ENCODE data around the gene SNX30. TPM values are rescaled to one million over a fixed set of nuclear protein-coding genes. Genes with fewer than 3 reads are reported as not detected.

Gene SNX30
- total RNA-seq, 2 experiments from 2014 or later, result 4.1 to 4.6 TPM

- peak overlapping the region; percentile 12 for H3K4me3 Mint-ChIP-seq
- CTCF ChIA-PET, result no interaction called here
These were observed 4.0 kb downstream of the SNX30 start for GRCh38 chr9:112754578-112754977.

GRCh38 chr9:112755016-112755427, 4.5 kb downstream of the SNX30 start:
- peak overlapping the region; percentile 48 for H3K27ac Mint-ChIP-seq
- H3K9me3 Mint-ChIP-seq, result no peaks in the 10 kb centered on the region
- DNase-seq, result no peak
- intact Hi-C loops (cut with micrococcal nuclease), result loop anchor here (10.0 kb wide), 2 partner anchors 860 to 1120 kb away; partner anchors contain the start of genes DNAJC25 and UGCG
- no peaks in the 10 kb centered on the region for H3K36me3 Mint-ChIP-seq (ENCODE audit: low read depth)
- H3K4me3 Mint-ChIP-seq, result peak overlapping the region; percentile 12
- CTCF ChIA-PET, result no interaction called here
- H3K4me1 Mint-ChIP-seq (ENCODE audit: low read depth), result peaks cover 65% of the 10 kb centered on the region
- H3K27me3 Mint-ChIP-seq (ENCODE audit: low read depth), result no peaks in the 10 kb centered on the region

More at GRCh38 chr9:112754578-112754977, 4.0 kb downstream of the SNX30 start:
- DNase-seq, result peak; percentile 74
- Mint-ChIP-seq H3K27me3 (ENCODE audit: low read depth) (no peaks in the 10 kb centered on the region), H3K4me1 (ENCODE audit: low read depth) (peaks cover 70% of the 10 kb centered on the region), H3K36me3 (ENCODE audit: low read depth) (no peaks in the 10 kb centered on the region), H3K27ac (peak overlapping the region; percentile 48), H3K9me3 (no peaks in the 10 kb centered on the region)
- intact Hi-C loops (cut with micrococcal nuclease), result loop anchor here (1.0 to 10.0 kb wide), 9 partner anchors 17 to 1272 kb away; partner anchors contain the start of genes CDC26, DNAJC25, ECPAS and FKBP15

DNA sequence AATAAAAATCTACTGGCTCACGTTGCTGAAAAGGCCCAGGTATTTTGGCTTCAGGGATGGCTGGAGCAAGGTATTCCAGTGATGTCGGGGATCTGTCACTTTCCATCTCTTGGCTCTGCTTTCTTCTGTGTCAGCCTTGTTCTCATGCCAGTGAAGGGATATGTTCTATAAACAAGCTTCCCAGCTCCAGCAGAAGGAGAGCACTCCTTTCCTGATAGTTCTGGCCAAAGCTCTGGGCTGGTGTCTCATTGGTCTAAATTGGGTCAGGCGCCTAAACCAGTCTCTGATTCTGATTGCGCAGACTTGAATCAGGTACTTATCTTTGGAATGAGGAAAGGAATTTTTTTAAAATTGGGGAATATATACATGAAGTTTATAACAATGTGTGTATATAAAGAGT, 5.1 kb downstream of the SNX30 start:
- Mint-ChIP-seq H3K4me1 (ENCODE audit: low read depth) (peaks cover 65% of the 10 kb centered on the region), H3K4me3 (no peak overlapping the region), H3K36me3 (ENCODE audit: low read depth) (no peaks in the 10 kb centered on the region), H3K27ac (peak overlapping the region; percentile 48), H3K9me3 (no peaks in the 10 kb centered on the region), H3K27me3 (ENCODE audit: low read depth) (no peaks in the 10 kb centered on the region)
- intact Hi-C loops (cut with micrococcal nuclease), result loop anchor here (10.0 kb wide), 2 partner anchors 861 to 1121 kb away; partner anchors contain the start of genes DNAJC25 and UGCG
- CTCF ChIA-PET, result no interaction called here
- no peak for DNase-seq

DNA sequence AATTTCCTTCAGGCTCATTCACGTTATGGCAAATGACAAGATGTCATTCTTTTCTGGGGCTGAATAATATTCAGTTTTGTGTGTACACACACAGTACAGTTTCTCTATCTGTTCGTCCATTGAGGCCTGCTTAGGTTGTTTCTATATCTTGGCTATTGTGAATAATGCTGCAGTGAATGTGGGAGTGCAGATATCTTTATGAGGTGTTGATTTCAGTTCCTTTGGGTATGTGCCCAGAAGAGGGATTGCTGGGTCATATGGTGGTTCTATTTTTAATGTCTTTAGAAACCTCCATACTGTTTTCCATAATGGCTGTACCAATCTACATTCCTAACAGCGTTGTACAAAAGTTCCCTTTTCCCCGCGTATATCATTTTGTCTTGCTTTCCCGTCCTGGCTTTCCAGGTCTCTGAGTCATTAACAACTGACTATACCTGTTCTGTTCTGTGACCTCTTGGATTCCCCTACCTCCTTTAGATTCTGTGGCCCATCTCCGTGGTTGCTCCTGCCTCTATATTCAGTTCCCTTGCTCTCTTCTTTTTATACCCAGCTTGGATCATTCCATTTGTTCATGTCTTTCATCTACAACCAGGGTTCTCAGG, 6.8 kb downstream of the SNX30 start:
- CTCF ChIA-PET, result no interaction called here

GRCh38 chr9:112757940-112758339, 7.4 kb downstream of the SNX30 start:
- DNase-seq, result no peak
- CTCF ChIA-PET, result no interaction called here
- H3K27ac Mint-ChIP-seq, result no peak overlapping the region
- H3K9me3 Mint-ChIP-seq, result no peaks in the 10 kb centered on the region
- no peaks in the 10 kb centered on the region for H3K27me3 Mint-ChIP-seq (ENCODE audit: low read depth)
- H3K36me3 Mint-ChIP-seq (ENCODE audit: low read depth), result no peaks in the 10 kb centered on the region
- H3K4me3 Mint-ChIP-seq, result no peak overlapping the region
- intact Hi-C loops (cut with micrococcal nuclease), result loop anchor here (10.0 kb wide), 2 partner anchors 863 to 1123 kb away; partner anchors contain the start of genes DNAJC25 and UGCG
- peaks cover 52% of the 10 kb centered on the region for H3K4me1 Mint-ChIP-seq (ENCODE audit: low read depth)

More for the DNA sequence above, 6.8 kb downstream of the SNX30 start:
- H3K4me1 Mint-ChIP-seq (ENCODE audit: low read depth), result peaks cover 58% of the 10 kb centered on the region
- intact Hi-C loops (cut with micrococcal nuclease), result loop anchor here (10.0 kb wide), 2 partner anchors 863 to 1123 kb away; partner anchors contain the start of genes DNAJC25 and UGCG
- no peak overlapping the region for H3K27ac Mint-ChIP-seq
- no peaks in the 10 kb centered on the region for H3K9me3 Mint-ChIP-seq
- no peaks in the 10 kb centered on the region for H3K36me3 Mint-ChIP-seq (ENCODE audit: low read depth)
- DNase-seq, result no peak
- no peak overlapping the region for H3K4me3 Mint-ChIP-seq
- H3K27me3 Mint-ChIP-seq (ENCODE audit: low read depth), result no peaks in the 10 kb centered on the region

DNA sequence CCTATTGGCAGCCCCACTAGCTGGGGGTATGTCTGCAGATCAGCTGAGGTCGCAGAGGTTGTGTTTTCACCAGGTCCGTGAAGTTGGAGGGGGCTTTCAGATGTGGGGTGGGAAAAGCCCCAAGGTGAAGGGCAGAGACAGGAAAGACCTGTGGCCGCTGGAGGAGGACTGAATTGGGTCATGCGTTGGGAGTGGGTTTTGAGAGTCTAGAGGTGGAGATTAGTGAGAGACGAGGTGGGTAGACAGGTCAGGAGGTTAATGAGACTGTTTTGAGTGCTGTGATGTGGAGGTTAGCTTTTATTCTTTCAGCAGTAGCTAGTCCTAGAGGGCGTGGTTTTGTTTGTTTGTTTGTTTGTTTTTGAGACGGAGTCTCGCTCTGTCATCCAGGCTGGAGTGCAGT, 10.3 kb downstream of the SNX30 start:
- Mint-ChIP-seq H3K36me3 (ENCODE audit: low read depth) (no peaks in the 10 kb centered on the region), H3K9me3 (no peaks in the 10 kb centered on the region), H3K4me3 (no peak overlapping the region), H3K27me3 (ENCODE audit: low read depth) (no peaks in the 10 kb centered on the region), H3K27ac (no peak overlapping the region), H3K4me1 (ENCODE audit: low read depth) (peaks cover 25% of the 10 kb centered on the region)
- no peak for DNase-seq
- CTCF ChIA-PET, result interaction anchor here (0.6 to 1.5 kb wide), 2 partner anchors 19 to 674 kb away, joined by 3 to 4 read pairs; no protein-coding TSS in a partner anchor
- intact Hi-C loops (cut with micrococcal nuclease), result no loop called here

- CTCF ChIA-PET, result interaction anchor here (1.4 to 1.5 kb wide), 2 partner anchors 12 to 18 kb away, joined by 4 read pairs; partner anchors contain the start of gene SNX30
- intact Hi-C loops (cut with micrococcal nuclease), result no loop called here
- H3K36me3 Mint-ChIP-seq (ENCODE audit: low read depth), result peaks cover 6% of the 10 kb centered on the region
- H3K27ac Mint-ChIP-seq, result no peak overlapping the region
- peaks cover 18% of the 10 kb centered on the region for H3K4me1 Mint-ChIP-seq (ENCODE audit: low read depth)
- no peak for DNase-seq
- H3K27me3 Mint-ChIP-seq (ENCODE audit: low read depth), result no peaks in the 10 kb centered on the region
- H3K4me3 Mint-ChIP-seq, result no peak overlapping the region
- H3K9me3 Mint-ChIP-seq, result peaks cover 8% of the 10 kb centered on the region
These were observed 11.5 kb downstream of the SNX30 start for GRCh38 chr9:112761912-112762655.

- CTCF ChIA-PET, result interaction anchor here (1.4 kb wide), 1 partner anchor 12 kb away, joined by 4 read pairs; the partner anchor contains the start of gene SNX30
- H3K27me3 Mint-ChIP-seq (ENCODE audit: low read depth), result no peaks in the 10 kb centered on the region
- intact Hi-C loops (cut with micrococcal nuclease), result no loop called here
- peaks cover 6% of the 10 kb centered on the region for H3K36me3 Mint-ChIP-seq (ENCODE audit: low read depth)
- H3K27ac Mint-ChIP-seq, result no peak overlapping the region
- H3K9me3 Mint-ChIP-seq, result peaks cover 8% of the 10 kb centered on the region
- peaks cover 10% of the 10 kb centered on the region for H3K4me1 Mint-ChIP-seq (ENCODE audit: low read depth)
- DNase-seq, result no peak
- no peak overlapping the region for H3K4me3 Mint-ChIP-seq
These were observed 12.4 kb downstream of the SNX30 start for GRCh38 chr9:112762726-112763518.

- Mint-ChIP-seq H3K4me3 (no peak overlapping the region), H3K27me3 (ENCODE audit: low read depth) (no peaks in the 10 kb centered on the region), H3K4me1 (ENCODE audit: low read depth) (peaks cover 6% of the 10 kb centered on the region), H3K9me3 (peaks cover 8% of the 10 kb centered on the region), H3K27ac (no peak overlapping the region), H3K36me3 (ENCODE audit: low read depth) (peaks cover 6% of the 10 kb centered on the region)
- no peak for DNase-seq
- intact Hi-C loops (cut with micrococcal nuclease), result no loop called here
- CTCF ChIA-PET, result interaction anchor here (0.6 kb wide), 1 partner anchor 16 kb away, joined by 3 read pairs; no protein-coding TSS in a partner anchor
These were observed 13.8 kb downstream of the SNX30 start for GRCh38 chr9:112764344-112764743.

GRCh38 chr9:112764837-112765236, 14.3 kb downstream of the SNX30 start:
- no peak for DNase-seq
- H3K27me3 Mint-ChIP-seq (ENCODE audit: low read depth), result no peaks in the 10 kb centered on the region
- H3K4me3 Mint-ChIP-seq, result no peak overlapping the region
- H3K36me3 Mint-ChIP-seq (ENCODE audit: low read depth), result peaks cover 6% of the 10 kb centered on the region
- H3K9me3 Mint-ChIP-seq, result peaks cover 8% of the 10 kb centered on the region
- CTCF ChIA-PET, result interaction anchor here (0.5 to 0.6 kb wide), 2 partner anchors 16 to 26 kb away, joined by 3 to 4 read pairs; no protein-coding TSS in a partner anchor
- H3K4me1 Mint-ChIP-seq (ENCODE audit: low read depth), result peaks cover 6% of the 10 kb centered on the region
- intact Hi-C loops (cut with micrococcal nuclease), result no loop called here
- H3K27ac Mint-ChIP-seq, result no peak overlapping the region

DNA sequence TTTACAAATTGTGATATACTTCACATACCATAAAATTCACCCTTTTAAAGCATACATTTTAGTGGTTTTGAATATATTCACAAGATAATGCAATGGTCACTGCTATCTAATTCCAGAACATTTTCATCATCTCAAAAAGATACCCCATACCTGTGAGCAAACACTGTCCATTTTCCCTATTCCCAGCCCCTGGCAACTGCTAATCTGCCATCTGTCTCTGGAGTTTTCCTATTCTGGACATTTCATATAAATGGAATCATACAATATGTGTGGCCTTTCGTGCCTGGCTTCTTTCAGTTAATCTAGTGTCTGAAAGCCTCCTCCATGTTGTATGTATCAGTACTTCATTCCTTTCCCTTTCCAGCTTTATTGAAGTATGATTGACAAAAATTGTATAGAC, 14.7 kb downstream of the SNX30 start:
- CTCF ChIA-PET, result interaction anchor here (0.5 to 0.6 kb wide), 2 partner anchors 16 to 26 kb away, joined by 3 to 4 read pairs; no protein-coding TSS in a partner anchor
- H3K36me3 Mint-ChIP-seq (ENCODE audit: low read depth), result peaks cover 6% of the 10 kb centered on the region
- no peak overlapping the region for H3K4me3 Mint-ChIP-seq
- peaks cover 5% of the 10 kb centered on the region for H3K4me1 Mint-ChIP-seq (ENCODE audit: low read depth)
- intact Hi-C loops (cut with micrococcal nuclease), result no loop called here
- no peak for DNase-seq
- H3K27me3 Mint-ChIP-seq (ENCODE audit: low read depth), result no peaks in the 10 kb centered on the region
- no peak overlapping the region for H3K27ac Mint-ChIP-seq
- H3K9me3 Mint-ChIP-seq, result peaks cover 8% of the 10 kb centered on the region
